ENCODE measurements around the gene CTDP1.

Gene CTDP1

DNA sequence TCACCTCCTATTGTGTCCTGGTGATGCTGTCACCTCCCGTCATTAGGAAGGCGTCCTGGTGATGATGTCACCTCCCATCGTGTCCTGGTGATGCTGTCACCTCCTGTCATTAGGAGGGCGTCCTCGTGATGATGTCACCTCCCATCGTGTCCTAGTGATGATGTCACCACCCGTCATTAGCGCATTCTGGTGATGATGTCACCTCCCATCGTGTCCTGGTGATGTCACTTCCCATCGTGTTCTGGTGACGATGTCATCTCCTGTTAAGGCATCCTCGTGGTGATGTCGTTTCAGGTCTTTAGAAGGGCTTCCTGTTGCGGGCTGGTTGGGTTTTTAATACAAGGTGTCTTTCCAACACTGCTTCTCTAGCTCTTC lies 40.7 kb downstream of the CTDP1 start:
- H3K36me3 ChIP-seq (ENCODE audit: insufficient read depth, low read length), result peaks cover 47% of the 10 kb centered on the region; the same call in 1 of the 2 replicates
- no peak for TF ChIP-seq EZH2phosphoT487 (IDR thresholded peaks at IDR 0.05; ENCODE audit: borderline replicate concordance)
- TF ChIP-seq, protein P1, sequence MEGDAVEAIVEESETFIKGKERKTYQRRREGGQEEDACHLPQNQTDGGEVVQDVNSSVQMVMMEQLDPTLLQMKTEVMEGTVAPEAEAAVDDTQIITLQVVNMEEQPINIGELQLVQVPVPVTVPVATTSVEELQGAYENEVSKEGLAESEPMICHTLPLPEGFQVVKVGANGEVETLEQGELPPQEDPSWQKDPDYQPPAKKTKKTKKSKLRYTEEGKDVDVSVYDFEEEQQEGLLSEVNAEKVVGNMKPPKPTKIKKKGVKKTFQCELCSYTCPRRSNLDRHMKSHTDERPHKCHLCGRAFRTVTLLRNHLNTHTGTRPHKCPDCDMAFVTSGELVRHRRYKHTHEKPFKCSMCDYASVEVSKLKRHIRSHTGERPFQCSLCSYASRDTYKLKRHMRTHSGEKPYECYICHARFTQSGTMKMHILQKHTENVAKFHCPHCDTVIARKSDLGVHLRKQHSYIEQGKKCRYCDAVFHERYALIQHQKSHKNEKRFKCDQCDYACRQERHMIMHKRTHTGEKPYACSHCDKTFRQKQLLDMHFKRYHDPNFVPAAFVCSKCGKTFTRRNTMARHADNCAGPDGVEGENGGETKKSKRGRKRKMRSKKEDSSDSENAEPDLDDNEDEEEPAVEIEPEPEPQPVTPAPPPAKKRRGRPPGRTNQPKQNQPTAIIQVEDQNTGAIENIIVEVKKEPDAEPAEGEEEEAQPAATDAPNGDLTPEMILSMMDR (conservative IDR thresholded peaks at IDR 0.05; ENCODE audit: low read length), result no peak
- no peak overlapping the region for H3K4me3 ChIP-seq (ENCODE audit: low read length, poor library complexity, severe bottlenecking)
- H3K9me3 ChIP-seq (ENCODE audit: insufficient read depth, low read depth, low read length), result no peaks in the 10 kb centered on the region
- no peaks in the 10 kb centered on the region for H3K9me2 ChIP-seq (replicated peaks; ENCODE audit: low read depth, low read length)
- no peak overlapping the region for H2AFZ ChIP-seq (ENCODE audit: low read length)
- no peaks in the 10 kb centered on the region; the same call in 1 of the 2 replicates for H3K79me2 ChIP-seq (ENCODE audit: insufficient read depth, low read length)
- H3K4me2 ChIP-seq (ENCODE audit: low read depth, low read length, poor library complexity, severe bottlenecking), result no peak overlapping the region
- no peaks in the 10 kb centered on the region for H3F3A ChIP-seq (ENCODE audit: low read depth)
- no peak overlapping the region for H3K9ac ChIP-seq (ENCODE audit: low read depth, low read length, poor library complexity, severe bottlenecking)
- H4K20me1 ChIP-seq (ENCODE audit: insufficient read depth, low read length, poor library complexity, severe bottlenecking), result no peaks in the 10 kb centered on the region
- H3K4me1 ChIP-seq (ENCODE audit: insufficient read depth, low read length, poor library complexity, severe bottlenecking), result no peaks in the 10 kb centered on the region
- H3K27me3 ChIP-seq (ENCODE audit: insufficient read depth, low read length, poor library complexity, severe bottlenecking), result no peaks in the 10 kb centered on the region

DNA sequence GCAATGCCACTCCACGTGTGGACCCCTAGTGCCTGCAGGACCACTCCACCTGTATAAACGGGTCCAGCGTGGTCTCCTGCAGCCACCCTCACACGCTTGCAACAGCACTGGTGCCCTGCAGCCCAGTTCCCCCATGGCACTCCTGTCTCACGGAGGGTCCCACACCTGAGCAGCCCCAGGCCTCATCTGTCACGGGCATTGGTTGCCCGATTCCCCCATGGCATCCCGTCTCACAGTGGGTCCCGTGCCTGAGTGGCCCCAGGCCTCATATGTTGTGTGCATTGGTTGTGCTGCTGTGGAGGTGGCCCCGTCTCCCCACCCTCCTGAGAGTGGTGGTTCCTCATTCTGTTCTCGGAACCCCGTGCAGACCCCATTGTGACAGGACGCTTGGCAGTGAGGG lies 43.4 kb downstream of the CTDP1 start:
- Histone ChIP-seq H3K27me3 (ENCODE audit: insufficient read depth, low read length, poor library complexity, severe bottlenecking) (no peaks in the 10 kb centered on the region), H3F3A (ENCODE audit: low read depth) (no peaks in the 10 kb centered on the region), H4K20me1 (ENCODE audit: insufficient read depth, low read length, poor library complexity, severe bottlenecking) (no peaks in the 10 kb centered on the region), H3K4me1 (ENCODE audit: insufficient read depth, low read length, poor library complexity, severe bottlenecking) (no peaks in the 10 kb centered on the region), H3K79me2 (ENCODE audit: insufficient read depth, low read length) (no peaks in the 10 kb centered on the region; the same call in 1 of the 2 replicates), H3K4me2 (ENCODE audit: low read depth, low read length, poor library complexity, severe bottlenecking) (no peak overlapping the region), H3K9me2 (replicated peaks; ENCODE audit: low read depth, low read length) (no peaks in the 10 kb centered on the region), H3K36me3 (ENCODE audit: insufficient read depth, low read length) (peaks cover 43% of the 10 kb centered on the region; the same call in 1 of the 2 replicates), H2AFZ (ENCODE audit: low read length) (no peak overlapping the region), H3K9ac (ENCODE audit: low read depth, low read length, poor library complexity, severe bottlenecking) (no peak overlapping the region), H3K4me3 (ENCODE audit: low read length, poor library complexity, severe bottlenecking) (no peak overlapping the region), H3K9me3 (ENCODE audit: insufficient read depth, low read depth, low read length) (no peaks in the 10 kb centered on the region)
- TF ChIP-seq, protein P1 (conservative IDR thresholded peaks at IDR 0.05; ENCODE audit: low read length), result no peak
- no peak for TF ChIP-seq EZH2phosphoT487 (IDR thresholded peaks at IDR 0.05; ENCODE audit: borderline replicate concordance)

DNA sequence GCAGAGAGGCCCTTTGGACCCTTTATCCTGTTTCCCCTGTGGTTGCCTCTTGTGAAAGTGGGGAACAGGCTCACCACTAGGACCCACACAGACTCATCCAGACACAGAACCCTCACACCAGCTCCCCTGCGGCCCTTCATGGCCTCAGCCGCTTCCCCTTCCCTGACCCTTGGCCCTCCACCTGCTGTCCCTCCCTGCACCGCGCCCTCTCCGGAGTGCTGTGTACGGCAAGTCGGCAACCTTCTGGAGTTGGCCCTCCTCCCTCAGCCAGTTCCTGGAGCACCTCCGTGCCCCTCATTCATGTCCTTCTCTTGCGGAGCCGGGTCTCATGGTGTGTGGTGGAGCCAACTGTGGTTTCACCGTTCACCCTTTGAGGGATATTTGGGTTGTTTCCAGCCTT lies 44.0 kb downstream of the CTDP1 start:
- no peak overlapping the region for H2AFZ ChIP-seq (ENCODE audit: low read length)
- no peaks in the 10 kb centered on the region for H3K9me3 ChIP-seq (ENCODE audit: insufficient read depth, low read depth, low read length)
- no peak overlapping the region for H3K9ac ChIP-seq (ENCODE audit: low read depth, low read length, poor library complexity, severe bottlenecking)
- H3K9me2 ChIP-seq (replicated peaks; ENCODE audit: low read depth, low read length), result no peaks in the 10 kb centered on the region
- TF ChIP-seq, protein P1 (conservative IDR thresholded peaks at IDR 0.05; ENCODE audit: low read length), result no peak
- TF ChIP-seq EZH2phosphoT487 (IDR thresholded peaks at IDR 0.05; ENCODE audit: borderline replicate concordance), result no peak
- no peak overlapping the region for H3K4me3 ChIP-seq (ENCODE audit: low read length, poor library complexity, severe bottlenecking)
- H4K20me1 ChIP-seq (ENCODE audit: insufficient read depth, low read length, poor library complexity, severe bottlenecking), result no peaks in the 10 kb centered on the region
- H3K36me3 ChIP-seq (ENCODE audit: insufficient read depth, low read length), result peaks cover 45% of the 10 kb centered on the region; the same call in 1 of the 2 replicates
- H3K4me2 ChIP-seq (ENCODE audit: low read depth, low read length, poor library complexity, severe bottlenecking), result no peak overlapping the region
- H3K79me2 ChIP-seq (ENCODE audit: insufficient read depth, low read length), result no peaks in the 10 kb centered on the region; the same call in 1 of the 2 replicates
- no peaks in the 10 kb centered on the region for H3F3A ChIP-seq (ENCODE audit: low read depth)
- no peaks in the 10 kb centered on the region for H3K27me3 ChIP-seq (ENCODE audit: insufficient read depth, low read length, poor library complexity, severe bottlenecking)
- no peaks in the 10 kb centered on the region for H3K4me1 ChIP-seq (ENCODE audit: insufficient read depth, low read length, poor library complexity, severe bottlenecking)

Measured in Loucy (cell line).